Left forelimb (tissue), 1 donor: ENCODE measurements around the gene PBX1.

Experiments
- DNase-seq: peaks from one replicate; pipeline ENCODE4 v3.0.0-alpha.2; 2018; ENCODE audit warnings: low spot score

The PBX1 gene

DNA sequence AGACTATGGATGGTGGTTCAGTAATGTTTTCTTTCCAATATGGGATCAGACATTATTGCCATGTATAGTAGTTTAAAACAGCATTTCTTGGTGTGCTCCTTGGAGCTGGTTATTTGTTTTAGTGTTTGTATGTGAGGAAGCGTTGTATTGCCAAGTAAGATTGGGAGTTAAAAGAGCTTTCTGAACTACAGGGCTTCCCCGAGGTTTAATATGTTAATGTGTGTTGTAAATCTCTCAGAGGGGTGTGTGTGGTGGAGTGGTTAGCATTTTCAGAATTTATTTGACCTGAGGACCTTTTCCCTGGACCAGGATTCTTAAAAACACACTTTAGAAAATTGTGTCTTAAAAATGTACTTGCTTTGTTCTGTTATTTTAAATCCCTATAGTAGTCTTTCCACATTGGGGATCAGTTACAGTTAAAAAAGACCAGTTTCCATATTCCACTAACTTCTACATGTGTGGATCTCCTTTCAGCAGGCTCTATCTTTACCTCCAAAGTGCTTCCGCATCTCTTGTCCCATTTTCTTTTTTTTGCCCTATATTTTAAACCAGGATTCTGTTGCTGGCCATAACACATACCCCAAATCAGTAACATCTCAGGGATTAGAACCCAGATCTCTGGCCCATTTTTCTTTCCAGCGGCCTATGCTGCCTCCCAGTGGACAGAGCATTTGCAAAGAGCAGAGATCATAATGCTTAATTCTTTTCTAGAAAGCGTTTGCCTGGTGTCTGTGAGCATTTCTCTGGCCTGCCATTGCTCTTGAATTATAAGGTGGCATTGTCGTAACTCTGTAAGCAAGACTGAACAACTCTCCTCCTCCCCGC lies 58.6 kb downstream of the PBX1 start:
- DNase-seq, result no peak

GRCh38 chr1:164618202-164618564 lies 59.2 kb downstream of the PBX1 start:
- no peak for DNase-seq

GRCh38 chr1:164619006-164619784 lies 60.2 kb downstream of the PBX1 start:
- no peak for DNase-seq

DNA sequence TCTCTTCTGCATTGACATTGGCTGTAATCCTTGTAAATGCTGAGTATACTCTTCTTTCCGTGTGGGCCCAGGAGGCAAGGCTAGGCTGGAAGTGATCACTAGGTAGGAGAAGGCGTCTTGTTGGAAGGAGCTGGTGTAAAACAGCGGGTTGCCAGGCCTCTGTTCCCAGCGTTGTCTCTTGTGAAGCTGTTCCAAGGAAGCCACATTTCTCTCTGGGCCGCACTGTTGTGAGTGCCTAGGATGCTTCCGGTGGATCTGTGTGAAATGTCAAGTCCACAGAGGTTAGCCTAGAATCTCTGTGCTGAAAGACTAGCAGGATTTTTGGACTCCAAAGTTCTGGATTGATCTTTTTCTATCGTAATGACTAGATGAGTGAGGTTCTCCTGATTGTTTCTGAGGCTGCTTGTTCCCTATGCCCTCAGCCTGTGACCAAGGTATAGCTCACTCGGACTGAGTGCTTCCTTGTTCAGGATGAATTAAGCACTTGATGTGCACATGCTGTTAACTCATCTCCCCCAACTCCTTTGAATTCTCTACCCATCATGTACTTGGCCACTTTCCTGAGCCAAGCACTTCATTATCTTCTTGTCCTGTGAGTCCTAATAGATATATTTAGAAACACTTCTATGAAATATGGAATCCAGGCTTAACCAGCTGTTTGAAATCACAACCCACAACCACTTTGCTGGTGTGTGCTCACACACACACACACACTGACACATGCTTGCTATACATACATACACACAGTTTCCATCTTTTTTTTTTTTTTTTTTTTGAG lies 63.3 kb downstream of the PBX1 start:
- DNase-seq, result no peak

DNA sequence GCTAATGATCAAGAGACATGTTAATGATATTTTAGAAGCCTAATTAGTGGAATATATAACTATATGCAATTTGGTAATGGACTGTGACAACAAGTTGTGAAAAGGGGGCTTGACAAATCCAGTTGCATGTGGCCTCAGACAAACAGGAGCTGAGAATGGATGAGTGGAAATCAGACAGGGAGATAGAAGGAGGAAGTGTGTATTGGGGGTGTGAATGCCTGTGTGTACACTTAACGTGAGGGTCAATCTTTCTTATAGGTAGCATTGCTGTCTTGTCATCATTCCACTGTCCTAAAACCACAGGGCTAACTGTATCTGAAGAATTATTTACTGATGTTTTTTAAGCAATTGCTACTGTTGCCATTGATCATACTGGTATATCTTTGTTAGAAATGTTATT lies 64.8 kb downstream of the PBX1 start:
- no peak for DNase-seq

DNA sequence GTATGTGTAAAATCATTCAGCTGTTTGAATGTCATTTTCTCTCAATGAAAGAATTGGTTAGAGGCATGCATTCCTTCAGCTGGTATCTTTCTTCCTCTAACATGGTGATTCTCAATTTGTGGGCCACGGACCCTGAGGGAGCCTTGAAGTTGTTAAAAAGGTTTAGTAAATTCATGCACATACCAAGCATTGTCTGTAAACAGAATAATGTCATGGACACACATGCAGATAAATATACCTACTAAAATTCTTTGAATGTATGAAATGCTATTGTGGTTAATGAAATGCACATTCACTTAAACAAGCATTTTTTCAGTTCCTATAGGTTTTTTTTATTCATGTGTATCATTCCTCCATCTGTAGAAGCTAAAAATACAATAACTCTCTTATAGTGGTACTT lies 65.4 kb downstream of the PBX1 start:
- DNase-seq, result no peak

DNA sequence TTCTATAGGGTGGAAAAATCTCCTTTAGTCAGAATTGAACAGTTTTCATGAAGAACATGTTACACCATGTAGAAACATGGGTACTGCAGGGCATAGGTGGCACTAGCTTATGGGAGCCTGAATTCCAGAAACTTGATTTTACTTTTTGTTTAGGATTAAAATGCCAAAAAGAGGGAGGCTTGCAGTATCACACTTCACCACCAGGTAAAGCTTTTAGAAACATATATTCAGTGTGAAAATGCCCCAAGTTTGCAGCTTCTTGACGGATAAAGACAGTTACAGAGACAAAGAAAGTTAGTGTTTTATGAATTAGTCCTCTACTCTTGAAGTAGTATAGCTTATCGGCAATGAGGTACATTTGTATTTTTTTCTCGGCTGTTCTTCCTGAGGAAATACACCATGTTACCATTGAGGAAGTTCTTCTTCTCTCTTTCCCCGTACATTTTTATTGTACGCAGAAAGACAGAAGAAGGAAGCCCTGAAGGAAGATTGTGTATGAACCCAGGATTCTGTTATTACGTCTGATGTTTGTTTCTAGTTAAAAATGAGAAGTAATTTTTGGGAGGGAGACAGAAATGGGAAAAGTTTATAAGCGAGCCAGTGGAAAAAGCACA lies 66.1 kb downstream of the PBX1 start:
- no peak for DNase-seq

- DNase-seq, result no peak
These were observed 69.8 kb downstream of the PBX1 start for GRCh38 chr1:164628772-164629171.

- no peak for DNase-seq
These were observed 71.0 kb downstream of the PBX1 start for GRCh38 chr1:164629971-164630370.

- no peak for DNase-seq
These were observed 71.8 kb downstream of the PBX1 start for GRCh38 chr1:164630626-164631396.

DNA sequence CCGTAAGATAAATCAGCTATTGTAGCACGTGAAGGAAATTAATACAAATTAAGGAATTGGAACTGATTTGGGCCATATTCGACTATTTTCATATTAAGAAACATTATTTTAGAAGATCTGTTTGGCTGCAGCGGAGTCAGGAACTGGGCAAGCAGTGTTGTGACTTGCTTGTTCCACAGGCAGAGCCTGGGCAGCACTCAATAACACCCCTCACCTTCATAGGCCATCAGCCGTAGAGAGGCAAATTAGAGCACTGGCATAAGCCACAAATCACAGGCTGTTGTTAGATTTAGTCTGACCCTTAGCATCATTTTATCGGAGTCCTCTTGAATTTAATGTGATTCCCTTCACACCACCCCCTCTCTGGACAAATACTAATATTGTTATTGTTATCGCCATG lies 72.8 kb downstream of the PBX1 start:
- DNase-seq, result no peak

DNA sequence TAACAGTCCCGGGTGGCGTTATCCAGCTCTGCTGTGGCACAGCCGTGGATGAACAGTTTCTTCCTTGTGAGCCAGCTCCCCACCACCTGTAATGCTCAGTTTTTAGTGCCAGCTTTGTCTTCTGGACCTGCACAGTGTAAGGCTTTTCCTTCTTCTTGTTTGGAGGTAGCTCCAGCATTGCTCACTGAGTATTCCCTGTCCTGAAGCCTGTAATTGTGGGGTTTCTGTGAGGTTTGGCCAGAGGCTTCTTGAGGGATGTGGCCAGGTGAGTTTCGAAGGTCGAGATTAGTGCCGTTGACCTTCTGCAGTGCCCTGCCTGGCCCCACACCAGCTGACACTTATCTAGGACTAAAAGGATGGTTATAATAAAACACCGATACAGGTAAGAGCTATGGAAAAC lies 75.0 kb downstream of the PBX1 start:
- DNase-seq, result no peak

- DNase-seq, result no peak
These were observed 76.2 kb downstream of the PBX1 start for GRCh38 chr1:164635059-164635802.

GRCh38 chr1:164635803-164636731 lies 77.1 kb downstream of the PBX1 start:
- no peak for DNase-seq

DNA sequence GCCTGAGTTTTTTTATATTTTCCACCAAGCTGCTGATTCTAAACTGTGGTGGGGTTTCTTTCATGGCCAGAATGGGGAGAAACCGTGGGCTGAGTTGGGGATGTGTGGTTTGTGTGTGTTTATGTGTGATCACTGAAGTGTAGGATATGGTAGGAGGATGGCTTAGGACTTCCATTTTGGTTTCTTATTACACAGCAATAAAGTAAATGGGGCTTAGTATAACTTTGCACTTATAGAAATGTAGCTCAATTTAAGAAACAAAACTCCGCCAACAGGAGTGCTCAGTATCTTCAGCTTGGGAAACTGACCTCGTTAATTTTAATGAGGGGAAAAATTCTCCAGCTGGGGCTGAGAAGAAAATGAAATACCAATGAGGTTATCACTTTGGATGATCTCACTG lies 77.8 kb downstream of the PBX1 start:
- DNase-seq, result no peak

- DNase-seq, result no peak
These were observed 78.7 kb downstream of the PBX1 start for GRCh38 chr1:164637461-164638375.

GRCh38 chr1:164638492-164639202 lies 79.7 kb downstream of the PBX1 start:
- DNase-seq, result no peak
